GM12878 (cell line): ENCODE measurements around the gene NT5C2.

ENCODE experiments used
- CBFB ChIP-seq: IDR thresholded peaks from 2 replicates; pipeline ENCODE4 v1.6.1; 2016; ENCODE audit warnings: antibody characterized with exemption, low read depth
- CEBPZ ChIP-seq: fragments of 150-350 bp; IDR thresholded peaks from 2 replicates; pipeline ENCODE4 v1.6.1; 2016; ENCODE audit warnings: low read depth, low read length
- CTCF ChIP-seq, 3 experiments: IDR thresholded peaks in 2 of 3; conservative IDR thresholded peaks in 1 of 3; 2 replicates each; pipeline ENCODE4 v1.5.1; 2011; ENCODE audit warnings: low read depth in 3 of 3, low read length in 3 of 3, mild to moderate bottlenecking in 3 of 3, control low read depth in 2 of 3, moderate library complexity in 2 of 3, inconsistent platforms in 1 of 3, mixed read lengths in 1 of 3; ENCODE audit not compliant: control insufficient read depth in 2 of 3, insufficient read depth in 1 of 3; ENCODE audit errors: extremely low read depth in 1 of 3
- DPF2 ChIP-seq: fragments of 450-650 bp; IDR thresholded peaks from 2 replicates; pipeline ENCODE4 v1.6.1; 2017; ENCODE audit warnings: mild to moderate bottlenecking
- EZH2 ChIP-seq: IDR thresholded peaks from 2 replicates; pipeline ENCODE4 v1.6.1; 2012; ENCODE audit warnings: low read depth, mild to moderate bottlenecking, control low read depth, inconsistent platforms, low read length, borderline replicate concordance; ENCODE audit not compliant: control insufficient read depth
- FOS ChIP-seq: IDR thresholded peaks from 3 replicates; pipeline ENCODE4 v1.6.1; 2011; ENCODE audit warnings: borderline replicate concordance; ENCODE audit not compliant: insufficient read length; ENCODE audit errors: extremely low read depth
- MEF2A ChIP-seq: IDR thresholded peaks from 2 replicates; pipeline ENCODE4 v1.6.1; 2011; ENCODE audit warnings: low read depth, mild to moderate bottlenecking, low read length, moderate library complexity; ENCODE audit not compliant: insufficient read depth
- SREBF2 ChIP-seq: IDR thresholded peaks from 2 replicates; pipeline ENCODE4 v1.6.1; 2012; ENCODE audit warnings: mild to moderate bottlenecking, low read length
- ZNF207 ChIP-seq: fragments of 450-650 bp; IDR thresholded peaks from 2 replicates; pipeline ENCODE4 v1.6.1; 2014; ENCODE audit warnings: antibody characterized with exemption, mild to moderate bottlenecking, borderline replicate concordance
- ZZZ3 ChIP-seq: IDR thresholded peaks from 2 replicates; pipeline ENCODE4 v1.6.1; 2011; ENCODE audit warnings: low read depth; ENCODE audit not compliant: control insufficient read depth, insufficient read length

- no peak for TF ChIP-seq MEF2A
- no peak for TF ChIP-seq SREBF2
- TF ChIP-seq DPF2 = no peak
- TF ChIP-seq ZNF207 = no peak
- no peak for TF ChIP-seq ZZZ3
- TF ChIP-seq FOS = no peak
- TF ChIP-seq CTCF (IDR thresholded peaks at IDR 0.05 in 2 of 3, conservative IDR thresholded peaks at IDR 0.05 in 1 of 3; ENCODE audit: control insufficient read depth in 2 of 3, extremely low read depth in 1 of 3, insufficient read depth in 1 of 3, low read depth in 3 of 3, low read length in 3 of 3) = no peak
- no peak for TF ChIP-seq CBFB
- TF ChIP-seq EZH2 = no peak
- TF ChIP-seq CEBPZ = no peak
Measured at GRCh38 chr10:103184615-103185014, 8.5 kb downstream of the NT5C2 start.
